ENCODE data around the gene GRK6.

DNA sequence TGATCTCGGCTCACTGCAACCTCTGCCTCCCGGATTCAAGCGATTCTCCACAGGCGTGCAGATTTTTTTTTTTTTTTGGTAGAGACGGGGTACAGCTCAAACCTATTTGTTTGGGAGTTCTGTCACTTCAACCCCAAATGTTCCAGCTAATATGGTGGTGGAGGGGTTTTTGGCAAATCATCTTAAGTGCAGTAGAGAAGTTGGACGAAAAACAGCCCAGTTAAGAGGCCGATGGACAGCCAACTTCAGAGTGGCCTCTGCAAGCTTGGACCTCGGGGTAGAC is 19.4 kb downstream of the GRK6 start:
- TF ChIP-seq CTCF (conservative IDR thresholded peaks at IDR 0.05) (no peak), EZH2 (IDR thresholded peaks at IDR 0.05; ENCODE audit: low read depth) (no peak)
